HG02763 (cell line): Measurements from ENCODE around the gene XPO4.
"Not testable (repeated sequence)": the region's sequence is repeated elsewhere in the genome, so short reads cannot be mapped to it uniquely, and the experiment has no call there.

Experiments
- ATAC-seq: cut with Tn5 transposase; IDR thresholded peaks from one replicate; pipeline ENCODE4 v1.9.1; 2021; ENCODE audit warnings: mild to moderate bottlenecking, moderate library complexity; ENCODE audit not compliant: unreplicated experiment

The XPO4 gene

DNA sequence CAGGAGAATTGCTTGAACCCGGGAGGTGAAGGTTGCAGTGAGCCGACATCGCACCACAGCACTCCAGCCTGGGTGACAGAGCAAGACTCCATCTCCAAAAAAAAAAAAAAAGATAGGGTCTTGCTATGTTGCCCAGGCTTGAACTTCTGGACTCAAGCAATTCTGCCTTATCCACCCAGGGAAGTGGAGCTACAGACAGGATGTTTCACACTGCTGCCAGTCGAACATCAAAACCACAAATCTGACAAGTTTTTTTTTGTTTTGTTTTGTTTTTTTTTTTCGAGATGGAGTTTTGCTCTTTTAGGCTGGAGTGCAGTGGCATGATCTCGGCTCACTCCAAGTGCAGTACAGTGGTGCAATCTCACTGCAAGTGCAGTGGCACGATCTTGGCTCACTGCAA lies 10.8 kb downstream of the XPO4 start:
- ATAC-seq = no peak

DNA sequence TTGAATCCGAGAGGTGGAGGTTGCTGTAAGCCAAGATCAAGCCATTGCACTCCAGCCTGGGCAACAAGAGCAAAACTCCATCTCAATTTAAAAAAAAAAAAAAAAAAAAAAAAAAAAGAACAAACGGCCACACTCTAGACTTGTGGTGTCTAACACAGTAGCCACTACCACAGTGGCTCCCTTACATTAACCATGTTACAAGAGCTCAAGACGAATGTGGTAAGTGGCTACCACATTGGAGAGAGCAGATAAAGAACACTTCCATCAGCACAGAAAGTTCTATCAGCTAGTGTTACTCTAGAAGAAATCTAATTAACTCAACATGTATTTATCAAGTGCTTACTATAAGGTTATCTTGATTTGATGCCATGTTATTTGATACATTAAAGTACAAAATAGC lies 11.5 kb downstream of the XPO4 start:
- no peak for ATAC-seq

DNA sequence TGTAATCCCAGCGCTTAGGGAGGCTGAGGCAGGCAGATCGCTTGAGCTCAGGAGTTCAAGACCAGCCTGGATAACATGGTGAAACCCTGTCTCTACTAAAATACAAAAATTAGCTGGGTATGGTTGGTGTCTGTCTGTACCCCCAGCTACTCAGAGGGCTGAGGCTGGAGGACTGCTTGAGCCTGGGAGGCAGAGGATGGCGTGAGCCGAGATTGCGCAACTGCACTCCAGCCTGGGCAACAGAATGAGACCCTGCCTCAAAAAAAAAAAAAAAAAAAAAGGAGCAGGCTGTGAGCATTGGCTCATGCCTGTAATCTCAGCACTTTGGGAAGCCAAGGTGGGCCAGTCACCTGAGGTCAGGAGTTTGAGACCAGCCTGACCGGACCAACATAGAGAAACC lies 12.0 kb downstream of the XPO4 start:
- ATAC-seq = not testable (repeated sequence)

- ATAC-seq = no peak
Observed at GRCh38 chr13:20882206-20882605, 20.3 kb downstream of the XPO4 start.

- ATAC-seq = no peak
Observed at GRCh38 chr13:20877902-20878301, 24.6 kb downstream of the XPO4 start.

GRCh38 chr13:20876802-20877201 lies 25.7 kb downstream of the XPO4 start:
- not testable (repeated sequence) for ATAC-seq

DNA sequence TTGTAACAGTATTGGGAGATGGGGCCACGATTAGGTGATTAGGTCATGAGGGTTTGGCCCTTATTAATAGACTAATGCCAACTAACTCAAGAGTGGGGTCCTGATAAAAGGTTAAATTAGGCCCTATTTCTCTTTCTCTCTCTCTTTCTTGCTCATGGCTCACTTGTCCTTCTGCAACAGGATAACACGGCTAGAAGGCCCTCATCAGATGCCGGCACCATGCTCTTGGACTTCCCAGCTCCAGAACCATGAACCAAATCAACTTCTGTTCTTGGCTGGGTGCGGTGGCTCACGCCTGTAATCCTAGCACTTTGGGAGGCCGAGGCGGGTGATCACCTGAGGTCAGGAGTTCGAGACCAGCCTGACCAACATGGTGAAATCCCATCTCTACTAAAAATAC lies 28.1 kb downstream of the XPO4 start:
- ATAC-seq = not testable (repeated sequence)

GRCh38 chr13:20873348-20873747 lies 29.2 kb downstream of the XPO4 start:
- no peak for ATAC-seq

DNA sequence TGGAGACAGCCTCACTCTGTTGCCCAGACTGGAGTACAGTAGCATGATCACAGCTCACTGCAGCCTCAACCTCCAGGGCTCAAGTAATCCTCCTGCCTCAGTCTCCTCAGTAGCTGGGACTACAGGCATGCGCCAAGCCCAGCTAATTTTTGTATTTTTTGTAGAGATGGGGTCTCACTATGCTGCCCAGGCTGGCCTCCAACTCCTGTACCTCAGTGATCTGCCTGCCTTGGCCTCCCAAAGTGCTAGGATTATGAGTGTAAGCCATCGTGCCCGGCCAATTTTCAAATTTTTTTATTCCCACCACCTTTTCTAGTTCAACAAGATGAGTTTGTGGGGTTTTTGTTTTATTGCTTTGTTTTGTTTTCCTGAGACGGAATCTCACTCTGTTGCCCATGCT lies 31.7 kb downstream of the XPO4 start:
- ATAC-seq = no peak

DNA sequence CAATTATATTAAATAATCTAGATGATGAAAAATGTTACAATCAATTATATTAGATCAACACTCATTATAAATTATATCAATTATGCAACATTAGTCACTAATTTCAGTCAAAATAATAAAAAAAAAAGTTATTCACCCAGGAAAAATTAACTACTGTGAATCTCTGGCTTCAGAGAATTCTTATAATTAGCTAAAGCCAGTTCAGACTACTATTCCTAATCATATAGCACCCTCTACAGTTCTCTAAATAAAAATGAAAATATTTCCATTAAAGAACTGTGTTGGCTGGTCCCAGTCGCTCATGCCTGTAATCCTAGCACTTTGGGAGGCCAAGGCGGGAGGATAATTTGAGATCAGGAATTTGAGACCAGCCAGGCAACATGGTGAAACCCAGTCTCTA lies 33.0 kb downstream of the XPO4 start:
- no peak for ATAC-seq

DNA sequence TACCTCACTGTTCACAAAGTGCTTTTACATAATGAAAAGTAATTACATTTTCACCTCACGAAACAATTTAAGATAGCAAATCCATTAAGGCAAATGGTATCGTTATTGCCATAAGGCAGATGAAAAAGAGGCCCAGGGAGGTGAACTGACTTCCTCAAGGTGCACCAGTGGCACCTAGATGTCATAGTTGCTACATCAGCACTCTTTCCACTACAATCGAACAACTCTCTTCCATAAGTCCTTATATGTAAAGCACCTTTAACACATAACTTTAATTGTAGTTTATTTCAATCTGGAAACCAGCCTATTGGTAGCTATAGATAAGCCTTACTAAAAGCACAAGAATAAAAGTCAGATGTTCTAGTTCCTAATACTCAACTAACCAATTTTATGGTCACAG lies 35.1 kb downstream of the XPO4 start:
- ATAC-seq = no peak

DNA sequence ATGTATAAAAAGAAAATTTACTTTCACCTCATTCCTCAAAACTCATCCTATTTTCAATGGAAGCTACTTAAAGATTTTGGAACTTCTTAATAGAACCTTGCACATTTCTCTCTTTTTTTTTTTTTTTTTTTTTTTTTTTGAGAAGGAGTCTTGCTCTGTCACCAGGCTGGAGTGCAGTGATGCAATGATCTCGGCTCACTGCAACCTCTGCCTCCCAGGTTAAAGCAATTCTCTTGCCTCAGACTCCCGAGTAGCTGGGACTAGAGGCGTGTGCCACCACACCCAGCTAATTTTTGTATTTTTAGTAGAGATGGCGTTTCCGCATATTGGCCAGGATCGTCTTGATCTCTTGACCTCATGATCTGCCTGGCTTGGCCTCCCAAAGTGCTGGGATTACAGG lies 40.9 kb downstream of the XPO4 start:
- ATAC-seq = not testable (repeated sequence)

- no peak for ATAC-seq
Observed at GRCh38 chr13:20860844-20861243, 41.7 kb downstream of the XPO4 start.

DNA sequence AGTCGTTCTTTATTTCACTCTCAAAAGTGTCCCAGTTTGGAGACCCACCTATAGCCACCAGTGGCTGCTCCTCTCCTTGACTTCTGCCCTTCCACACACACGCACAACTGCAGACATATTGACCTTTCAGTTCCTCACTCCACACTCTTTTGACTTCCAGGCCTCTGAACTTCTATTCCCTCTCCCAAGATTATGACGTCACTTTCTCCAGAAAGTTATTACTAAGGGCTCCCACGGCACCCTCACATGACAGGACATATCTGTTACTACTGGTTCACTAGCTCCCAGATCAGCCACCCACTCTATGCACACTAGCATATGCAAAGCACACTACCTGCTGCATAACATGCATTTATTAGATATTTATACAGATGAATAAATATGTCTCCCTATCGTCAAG lies 45.9 kb downstream of the XPO4 start:
- no peak for ATAC-seq

DNA sequence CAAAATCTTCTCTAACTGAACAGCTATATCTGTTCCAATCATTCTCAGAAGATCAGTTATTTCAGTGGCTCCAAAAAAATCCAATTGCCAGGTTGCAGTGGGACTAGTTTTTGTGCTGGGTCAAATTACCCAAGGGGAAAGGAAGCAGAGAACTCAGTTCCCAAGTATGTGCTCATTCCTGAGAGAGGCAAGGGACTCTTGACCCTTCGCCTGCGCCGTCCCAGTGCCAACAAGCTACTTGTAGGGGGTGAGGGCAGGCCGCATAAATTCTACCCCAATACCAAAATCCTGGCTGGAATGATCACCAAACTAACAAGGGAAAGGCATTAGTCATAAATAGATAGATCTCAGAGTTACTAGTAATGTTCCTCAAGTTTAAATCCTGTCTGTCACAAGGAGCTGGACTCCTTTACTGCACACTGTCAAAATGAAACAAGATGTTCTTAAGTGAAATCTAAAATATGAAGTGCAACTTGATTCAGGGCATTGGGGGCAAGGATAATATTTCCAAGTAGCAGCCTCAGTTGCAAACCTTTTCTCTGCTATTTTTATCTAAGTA lies 50.6 kb downstream of the XPO4 start:
- ATAC-seq = no peak

GRCh38 chr13:20848944-20849343 lies 53.6 kb downstream of the XPO4 start:
- no peak for ATAC-seq

- ATAC-seq = no peak
Observed at GRCh38 chr13:20848203-20848602, 54.3 kb downstream of the XPO4 start.

GRCh38 chr13:20847296-20847695 lies 55.2 kb downstream of the XPO4 start:
- no peak for ATAC-seq

GRCh38 chr13:20843166-20843565 lies 59.4 kb downstream of the XPO4 start:
- ATAC-seq = no peak

- no peak for ATAC-seq
Observed at GRCh38 chr13:20840568-20840967, 62.0 kb downstream of the XPO4 start.

DNA sequence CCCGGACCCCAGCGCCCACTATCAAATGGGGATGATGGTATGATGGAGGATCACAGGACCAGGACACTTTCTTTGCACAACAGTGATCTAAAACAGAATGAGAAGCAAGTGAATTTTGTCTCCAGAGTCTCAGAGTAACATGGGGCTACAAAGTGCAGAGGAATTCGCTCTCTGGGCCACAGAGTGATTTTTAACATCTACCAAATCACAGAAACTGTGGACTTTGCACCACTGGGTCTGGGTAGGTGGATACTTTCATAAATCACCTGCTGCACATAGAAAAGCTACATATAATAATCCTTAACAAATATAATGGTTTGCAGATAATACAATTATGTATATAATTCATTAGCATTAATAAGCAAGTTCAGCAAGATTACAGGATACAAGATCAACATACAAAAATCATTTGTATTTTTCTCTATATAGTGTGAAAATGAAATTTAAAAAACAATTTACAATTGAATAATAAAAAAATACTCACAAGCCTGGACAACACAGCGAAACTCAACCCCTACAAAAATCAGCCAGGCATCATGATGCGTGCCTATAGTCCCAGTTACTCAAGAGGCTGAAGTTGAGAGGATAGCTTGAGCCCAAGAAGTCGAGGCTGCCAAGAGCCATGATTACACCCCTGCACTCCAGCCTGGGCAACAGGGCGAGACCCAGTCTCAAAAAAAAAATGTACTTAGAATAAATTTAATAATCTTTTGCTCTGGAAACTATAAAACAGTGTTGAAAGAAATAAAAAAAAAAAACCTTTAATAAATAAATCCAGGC lies 68.5 kb downstream of the XPO4 start:
- ATAC-seq = no peak

DNA sequence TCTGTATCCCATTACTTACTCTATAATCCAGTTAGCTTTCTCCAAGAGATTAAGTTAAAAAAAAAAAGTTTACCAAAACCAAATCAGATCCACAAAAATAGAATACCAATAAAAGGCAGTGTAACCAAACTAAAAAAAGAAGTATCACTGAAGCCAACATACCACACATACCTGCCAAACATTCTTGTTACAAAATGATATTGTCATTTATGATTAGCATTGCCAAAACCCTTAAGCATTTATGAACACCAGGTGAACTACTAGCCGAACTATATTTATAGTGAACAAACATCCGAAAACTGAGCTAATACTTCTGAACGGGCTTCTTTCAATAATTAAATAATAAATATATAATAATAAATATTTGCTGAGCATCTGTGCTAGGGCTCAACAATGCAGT lies 69.7 kb downstream of the XPO4 start:
- ATAC-seq = no peak

DNA sequence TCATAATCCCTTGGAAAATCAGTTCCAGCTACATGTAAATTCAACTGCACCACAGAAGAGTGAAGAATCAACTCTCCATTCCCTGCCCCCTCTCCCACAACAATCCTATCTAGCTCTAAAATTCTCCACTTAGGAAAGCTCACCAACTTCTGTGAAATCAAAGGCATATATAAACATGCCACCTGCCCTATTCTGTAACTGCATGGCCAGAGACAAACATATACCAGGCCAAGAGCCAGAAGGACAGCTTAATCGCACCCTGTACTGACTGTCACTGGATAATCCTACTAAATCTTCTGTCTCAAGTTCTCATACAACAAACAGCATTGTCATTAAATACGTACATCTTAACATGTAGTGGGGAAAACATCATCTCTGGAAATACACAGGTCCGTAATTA lies 70.6 kb downstream of the XPO4 start:
- ATAC-seq = no peak
